Measurements from ENCODE around the gene INSL3.

Gene INSL3

DNA sequence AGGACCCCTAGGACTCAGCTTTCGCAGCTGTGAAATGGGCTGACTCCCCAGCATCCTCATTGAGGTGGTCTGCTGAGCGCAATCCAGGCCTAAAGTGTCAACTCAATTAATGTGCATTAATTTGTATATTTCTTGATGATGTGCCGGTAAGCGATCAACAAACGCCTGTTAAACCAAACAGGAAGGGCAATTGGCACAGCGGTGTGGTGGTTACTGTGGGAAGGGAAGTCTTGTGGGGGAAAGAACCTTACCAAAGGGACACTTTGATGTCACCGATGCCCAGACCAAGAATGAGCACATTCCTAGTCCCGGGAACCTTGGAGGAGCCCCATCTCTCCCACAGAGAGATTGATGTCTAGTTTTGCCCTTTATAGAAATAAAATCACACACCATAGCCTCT is 24.8 kb upstream of the INSL3 start:
- no peak for DNase-seq (ENCODE audit: low read depth in 2 of 2)

DNA sequence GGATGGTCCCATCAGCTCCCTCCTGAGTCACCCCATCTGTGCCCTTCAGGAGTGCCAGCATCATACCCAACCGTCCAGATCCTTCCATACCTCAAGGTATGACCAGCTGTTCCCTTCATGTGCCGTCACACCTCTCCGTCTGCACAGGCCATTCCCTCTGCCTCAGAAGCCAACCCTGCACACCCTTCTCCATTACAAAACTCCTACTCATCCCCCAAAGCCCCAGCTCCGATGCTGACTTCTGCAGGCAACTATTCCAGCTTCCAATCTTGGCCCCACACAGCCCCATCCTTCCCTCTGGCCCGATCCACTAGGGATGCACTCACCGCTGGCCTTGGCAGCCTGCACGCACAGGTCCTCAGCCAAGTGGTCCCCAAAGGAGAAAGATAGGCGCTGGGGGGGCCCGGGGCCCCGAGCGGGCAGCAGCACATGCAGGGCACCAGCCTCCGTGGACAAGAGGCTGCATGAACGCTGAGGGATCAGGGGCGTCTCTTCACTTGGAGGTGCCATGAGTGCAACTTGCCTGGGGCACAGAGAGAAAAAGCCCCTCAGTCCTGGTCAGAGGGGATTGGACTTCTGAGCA is 22.7 kb upstream of the INSL3 start:
- DNase-seq (ENCODE audit: low read depth in 2 of 2): no peak

DNA sequence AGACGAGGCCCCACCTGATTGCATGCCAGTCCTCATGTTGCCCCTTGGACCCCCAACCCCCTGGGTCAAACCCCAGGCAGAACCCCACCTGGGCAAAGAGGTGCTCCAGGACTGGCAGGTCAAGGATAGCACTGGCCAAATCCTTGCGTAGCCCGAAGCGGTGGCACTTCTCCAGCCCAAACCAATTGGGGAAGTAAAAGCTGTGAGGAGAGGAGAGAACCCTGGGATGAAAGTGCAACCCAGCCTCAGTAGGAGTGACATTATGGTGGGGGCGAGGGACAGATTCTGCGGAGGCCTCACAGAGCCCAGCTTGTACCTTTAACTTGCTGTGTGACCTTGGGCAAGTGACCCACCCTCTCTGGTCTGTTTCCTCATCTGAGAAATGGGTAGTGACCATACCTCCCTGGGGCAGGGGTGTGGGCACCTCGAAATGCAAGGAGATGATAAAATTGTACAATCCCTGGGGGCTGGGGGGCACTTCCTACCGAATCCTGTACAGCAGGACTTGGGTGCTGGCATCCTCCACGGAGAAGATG is 22.0 kb upstream of the INSL3 start:
- DNase-seq (ENCODE audit: low read depth in 2 of 2): no peak

DNA sequence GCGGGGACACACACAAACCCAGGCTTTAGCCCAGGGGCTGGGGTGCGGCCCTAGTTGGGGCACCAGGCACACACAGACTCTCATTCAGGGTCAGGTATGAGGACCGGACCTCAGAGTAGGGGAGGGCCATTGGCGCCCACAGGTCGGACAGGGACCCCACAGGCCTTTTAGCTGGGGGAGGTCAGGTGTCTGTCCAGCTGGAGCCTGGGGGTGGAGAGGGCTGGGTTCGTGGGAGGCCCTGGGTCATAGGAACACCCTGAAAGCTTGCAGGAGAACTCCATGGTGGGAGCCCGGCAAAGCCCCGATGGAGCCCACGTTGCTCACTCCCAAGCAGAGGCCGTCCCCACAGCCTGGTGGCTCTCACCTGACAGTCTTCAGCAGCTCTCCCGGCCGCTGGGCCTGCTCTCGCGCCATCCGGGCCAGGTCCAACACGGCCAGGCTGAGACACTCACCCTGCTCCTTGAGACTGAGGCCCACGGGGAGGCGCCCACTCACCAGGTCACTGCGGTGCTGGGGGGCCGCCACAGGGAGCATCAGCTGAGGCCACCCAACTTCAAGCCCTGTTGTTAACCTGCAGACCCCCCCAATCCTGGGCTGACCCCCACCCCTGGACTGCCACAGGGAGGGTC is 21.5 kb upstream of the INSL3 start:
- DNase-seq (ENCODE audit: low read depth in 2 of 2): no peak

DNA sequence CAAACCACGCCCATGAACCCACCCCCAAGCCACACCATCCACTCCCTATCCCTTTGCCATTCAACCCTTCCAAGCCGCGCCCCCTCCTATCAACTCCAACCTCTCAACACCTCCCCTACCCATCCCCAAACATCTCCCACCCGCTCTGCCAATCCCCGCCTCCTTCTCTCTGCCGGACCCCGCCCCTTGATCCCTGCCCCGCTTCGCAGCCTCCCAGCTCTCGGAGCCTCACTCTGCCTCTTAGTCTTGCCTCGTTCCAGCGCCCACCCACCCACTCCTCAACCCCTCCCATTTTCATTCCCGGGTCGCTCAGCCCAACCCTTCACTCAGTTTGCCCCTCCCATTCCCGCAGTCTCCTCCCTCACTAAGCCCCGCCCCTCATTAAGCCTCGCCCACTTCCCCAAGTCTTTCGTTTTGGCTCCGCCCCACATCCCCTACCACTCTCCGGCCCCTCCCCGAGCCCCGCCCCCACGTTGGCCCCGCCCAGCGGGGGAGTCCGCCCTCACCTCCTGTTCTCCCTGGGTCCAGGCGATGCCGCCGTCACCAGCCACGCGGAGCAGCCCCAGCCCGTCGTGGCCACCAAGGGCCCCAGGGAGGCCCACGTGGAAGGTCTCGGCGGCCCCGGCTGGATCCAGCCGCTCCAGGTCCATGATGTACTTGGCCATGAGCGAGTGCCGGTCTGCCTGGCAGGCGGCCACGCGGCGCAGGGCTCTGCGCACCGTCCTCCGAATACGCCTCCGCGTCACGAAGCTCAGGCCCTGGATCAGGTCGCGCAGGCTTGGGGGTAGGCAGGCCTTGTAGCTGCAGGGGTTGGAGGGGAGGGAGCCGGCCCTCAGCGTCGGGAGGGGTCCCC is 20.7 kb upstream of the INSL3 start:
- DNase-seq (ENCODE audit: low read depth in 2 of 2): peak in 1 of 2 experiments; percentile 74

DNA sequence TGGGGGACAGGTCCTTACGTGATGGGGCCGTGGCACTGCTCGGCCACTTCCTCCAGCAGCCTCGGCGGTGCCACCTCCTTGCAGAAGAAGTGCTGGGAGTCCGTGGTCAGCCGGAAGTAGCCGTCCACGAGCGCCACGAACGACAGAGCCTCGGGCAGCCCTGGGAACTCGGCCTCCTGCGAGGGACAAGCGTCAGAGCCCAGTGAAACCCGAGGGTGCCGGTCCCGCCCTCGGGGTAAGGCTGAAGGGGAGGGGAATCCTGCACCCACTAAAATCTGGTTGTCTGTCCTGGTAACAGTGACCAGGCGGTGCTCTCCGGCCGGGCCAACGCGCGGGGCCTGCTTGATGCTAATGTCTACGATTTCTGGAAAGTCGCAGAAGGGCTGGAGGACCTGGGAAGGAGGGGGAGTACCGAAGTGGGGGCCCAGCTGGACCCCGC is 20.1 kb upstream of the INSL3 start:
- no peak for DNase-seq (ENCODE audit: low read depth in 2 of 2)

DNA sequence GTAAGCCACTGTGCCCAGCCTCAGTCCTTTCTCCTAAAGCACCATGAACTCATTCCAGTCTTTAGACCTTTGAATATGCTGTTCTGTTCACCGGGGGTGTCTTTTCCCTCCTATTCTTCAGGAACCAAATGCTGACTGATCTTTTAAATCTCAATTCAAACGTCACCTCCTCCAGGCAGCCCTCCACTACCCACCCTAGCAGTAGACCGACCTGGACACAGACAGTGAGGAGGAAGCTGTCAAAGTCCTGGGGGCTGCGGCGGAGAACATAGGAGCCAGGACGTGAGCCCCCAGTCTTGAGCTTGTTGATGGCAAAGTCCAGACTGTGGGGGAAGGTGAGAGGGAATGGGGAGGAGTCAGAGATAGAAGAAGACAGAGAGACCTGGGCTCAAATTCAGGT is 18.7 kb upstream of the INSL3 start:
- no peak for DNase-seq (ENCODE audit: low read depth in 2 of 2)

DNA sequence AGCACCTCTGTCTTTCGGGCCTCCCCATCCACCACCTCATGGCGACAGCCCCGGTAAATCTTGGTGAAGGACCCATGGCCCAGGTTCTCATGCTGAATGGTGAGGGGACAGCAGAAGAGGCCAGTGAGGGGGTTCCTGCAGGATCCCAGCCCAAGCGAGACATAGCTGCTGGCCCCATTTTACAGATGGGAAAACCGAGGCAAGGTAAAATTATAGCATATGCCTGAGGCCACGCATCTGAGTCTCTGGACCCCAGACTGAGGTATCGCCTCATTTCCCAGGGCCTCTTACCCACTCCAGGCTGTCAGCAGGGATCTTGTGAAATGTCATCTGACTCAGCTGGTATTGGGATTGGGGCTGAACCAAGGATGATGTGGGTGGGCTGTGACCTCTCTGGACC is 16.7 kb upstream of the INSL3 start:
- no peak for DNase-seq (ENCODE audit: low read depth in 2 of 2)

DNA sequence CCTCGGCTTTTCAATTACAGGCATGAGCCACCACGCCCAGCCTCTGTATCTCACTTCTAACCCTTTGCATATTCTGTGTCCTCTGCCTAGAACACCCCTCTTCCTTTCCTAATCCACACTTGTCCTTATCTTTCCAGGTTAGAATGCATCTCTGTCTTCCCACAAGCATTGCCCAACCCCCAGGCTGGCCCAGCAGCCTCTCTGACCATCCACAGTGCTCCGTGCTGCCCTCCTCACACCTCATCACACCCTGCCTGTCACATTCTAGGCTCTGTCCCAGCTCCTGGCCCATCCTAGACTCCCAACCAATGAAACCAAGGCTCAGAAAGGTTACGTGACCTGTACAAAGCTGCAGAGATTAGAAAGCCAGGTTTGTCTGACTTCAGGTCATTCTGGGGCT is 15.2 kb upstream of the INSL3 start:
- DNase-seq (ENCODE audit: low read depth in 2 of 2): no peak

DNA sequence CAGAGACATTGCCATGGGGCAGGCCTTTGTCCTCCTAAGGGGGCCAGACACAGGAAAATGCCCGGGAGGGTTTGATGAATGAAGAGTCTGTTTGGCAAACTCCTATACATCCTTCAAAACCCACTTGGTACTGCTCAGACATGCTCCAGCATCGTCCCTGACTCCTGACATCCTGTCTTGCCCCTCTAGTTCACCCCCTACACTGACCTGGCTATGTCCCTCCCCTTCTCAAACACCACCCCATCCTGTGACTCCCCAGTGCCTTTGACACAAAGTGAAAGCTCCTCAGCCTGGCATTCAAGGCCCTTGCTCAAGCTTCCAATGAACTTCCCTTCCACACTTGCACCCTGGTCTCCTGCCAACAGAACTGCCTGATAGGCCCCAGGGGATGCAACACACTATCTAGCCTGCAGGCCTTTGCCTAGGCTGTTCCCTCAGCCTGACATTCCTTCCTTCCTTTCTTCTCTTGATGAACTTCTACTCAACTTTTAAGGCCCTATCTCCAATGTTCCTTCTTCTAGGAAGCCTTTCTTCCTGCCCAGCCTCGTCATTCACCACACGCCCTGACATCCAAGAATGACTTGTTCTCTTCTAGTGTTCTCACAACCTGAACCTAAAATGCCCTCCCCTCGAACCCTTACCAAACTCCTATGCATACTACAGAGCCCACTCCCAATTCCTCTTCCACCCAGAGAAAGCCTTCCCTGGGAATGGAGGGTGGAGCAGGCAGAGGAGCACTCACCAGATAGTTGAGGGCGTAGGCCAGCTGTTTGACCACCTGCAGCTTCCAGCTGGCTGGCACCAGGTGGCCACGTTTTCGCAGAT is 14.1 kb upstream of the INSL3 start:
- DNase-seq (ENCODE audit: low read depth in 2 of 2): no peak

DNA sequence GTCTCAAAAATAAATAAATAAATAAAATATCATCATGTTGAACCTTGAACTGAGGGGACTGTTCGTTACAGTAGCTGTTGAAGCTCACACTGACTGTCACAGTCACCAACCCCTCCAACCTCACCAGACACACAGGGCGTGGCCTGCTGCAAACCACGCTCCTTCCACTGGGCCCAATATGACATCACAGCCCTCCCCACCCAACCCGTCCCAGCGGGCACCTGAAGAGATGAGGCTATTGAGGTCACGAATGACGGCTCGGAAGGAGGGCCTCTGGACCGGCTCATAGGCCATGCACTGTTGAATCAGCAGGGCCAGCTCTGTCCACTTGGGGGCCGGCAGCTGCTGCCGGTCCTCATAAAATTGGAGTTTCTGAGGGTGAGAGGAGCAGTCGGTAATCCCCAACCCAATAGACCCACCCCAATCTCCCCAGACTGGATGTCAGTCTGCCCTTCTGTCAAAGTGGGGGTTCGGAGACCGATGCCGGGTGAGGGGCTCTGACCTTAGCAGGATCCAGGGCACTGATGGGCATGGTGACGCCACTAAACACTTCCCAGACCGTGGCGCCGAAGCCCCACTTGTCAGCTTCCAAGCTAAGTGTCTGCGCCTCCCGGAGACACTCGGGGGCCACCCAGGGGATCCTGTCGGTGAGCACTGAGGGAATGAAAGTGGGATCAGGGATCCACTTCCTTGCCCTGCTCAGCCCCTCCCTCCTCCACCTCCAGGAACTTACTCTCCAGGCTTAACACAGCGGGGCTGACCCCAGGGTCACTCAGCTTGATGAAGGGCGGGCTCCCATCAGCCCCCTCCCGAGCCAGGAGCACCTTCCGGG is 13.2 kb upstream of the INSL3 start:
- DNase-seq (ENCODE audit: low read depth in 2 of 2): no peak

DNA sequence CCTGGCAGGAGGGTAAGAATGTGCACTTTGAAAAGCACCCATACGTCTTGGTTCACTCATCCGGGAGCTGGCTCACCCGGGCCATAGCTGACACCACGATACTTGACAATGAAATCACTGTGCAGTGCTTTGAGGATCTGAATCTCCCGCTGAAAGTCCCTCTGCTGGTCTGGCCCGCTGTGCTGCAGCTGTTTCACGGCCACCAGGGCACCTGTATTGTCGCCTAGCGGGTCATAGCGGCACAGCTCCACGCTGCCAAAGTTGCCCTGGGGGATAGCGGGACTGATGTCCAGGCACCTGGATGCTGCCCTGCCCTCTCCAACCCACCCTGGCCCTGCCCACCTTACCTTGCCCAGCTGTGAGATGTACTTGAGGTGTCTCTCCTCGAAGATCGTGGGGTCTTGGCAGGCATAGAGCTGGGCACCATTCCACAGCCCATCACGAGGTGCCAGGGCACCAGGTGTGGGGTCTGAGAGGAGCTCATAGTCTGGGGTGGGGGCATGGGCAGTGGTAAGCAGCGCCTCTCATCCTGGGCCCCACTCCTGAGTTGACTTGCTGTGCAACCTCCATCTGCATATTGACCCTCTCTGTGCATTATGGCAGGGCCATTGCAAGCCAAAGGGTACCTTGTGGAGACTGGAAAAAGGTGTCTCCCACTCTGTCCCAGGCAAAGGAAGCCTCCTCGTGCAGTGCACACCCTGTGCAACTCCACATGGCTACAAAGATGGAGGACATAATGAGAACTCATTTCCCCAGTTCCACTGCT is 11.3 kb upstream of the INSL3 start:
- DNase-seq (ENCODE audit: low read depth in 2 of 2): no peak

DNA sequence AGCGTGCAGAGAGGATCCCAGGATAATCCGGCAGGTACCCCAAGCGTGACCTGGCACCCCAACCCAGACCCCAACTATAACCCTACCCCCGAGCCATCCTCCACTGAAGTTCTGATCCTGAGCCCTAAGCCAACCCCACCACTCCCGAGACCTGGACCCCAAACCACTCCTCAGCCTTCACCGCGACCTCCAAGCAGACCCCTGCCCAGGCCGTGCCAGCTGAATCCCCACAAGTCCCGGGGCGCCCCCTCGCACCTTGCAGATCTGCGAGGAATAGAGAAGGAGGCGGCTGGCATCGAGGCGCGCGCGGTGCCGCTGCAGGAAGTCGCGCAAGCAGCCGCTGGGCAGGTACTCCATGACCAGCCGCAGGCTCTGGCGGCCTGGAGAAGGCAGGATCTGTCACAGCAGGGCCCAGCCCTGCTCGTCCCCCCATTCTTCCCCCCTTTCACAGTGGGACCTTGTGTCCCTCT is 10.1 kb upstream of the INSL3 start:
- DNase-seq (ENCODE audit: low read depth in 2 of 2): no peak

DNA sequence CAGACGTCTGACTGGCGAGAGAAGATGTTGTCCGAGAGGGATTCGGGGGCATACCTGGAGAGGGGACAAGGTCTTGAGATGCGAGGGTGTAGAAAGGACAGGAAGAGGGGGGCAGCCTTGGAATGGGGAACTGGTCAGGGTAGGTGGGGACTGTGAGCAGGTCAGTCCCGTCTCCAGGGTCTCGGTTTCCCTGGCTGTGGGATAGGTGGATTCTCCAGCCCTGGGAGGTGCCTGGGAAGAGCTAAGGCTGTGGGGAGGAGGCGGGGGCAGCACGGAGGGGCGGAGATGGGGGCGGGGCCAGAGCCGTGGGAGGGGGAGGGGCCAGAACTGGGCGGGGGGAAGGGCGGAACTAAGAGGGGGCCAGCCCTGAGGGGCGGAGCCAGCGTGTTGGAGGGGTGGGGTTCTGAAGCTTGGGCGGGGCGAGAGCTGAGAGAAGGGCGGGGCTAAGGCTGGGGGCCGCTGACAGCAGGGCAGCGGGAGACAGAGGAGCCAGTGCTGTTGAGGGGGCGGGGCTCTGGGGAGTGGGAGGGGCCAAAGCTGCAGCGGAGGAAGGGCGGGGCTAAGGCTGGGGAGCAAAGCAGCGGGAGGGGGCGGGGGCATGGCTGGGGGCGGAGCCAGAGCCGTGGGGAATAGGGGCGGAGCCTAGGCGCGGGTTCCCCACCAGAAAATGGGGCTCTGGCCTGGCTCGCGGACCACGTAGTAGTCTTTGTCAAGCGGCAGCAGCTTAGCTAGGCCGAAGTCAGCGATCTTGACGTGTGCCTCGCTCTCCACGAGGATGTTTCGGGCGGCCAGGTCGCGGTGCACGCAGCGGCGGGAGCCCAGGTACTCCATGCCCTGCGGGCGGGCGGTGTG is 9.5 kb upstream of the INSL3 start:
- peak; percentile 45 to 52 for DNase-seq (ENCODE audit: low read depth in 2 of 2)

DNA sequence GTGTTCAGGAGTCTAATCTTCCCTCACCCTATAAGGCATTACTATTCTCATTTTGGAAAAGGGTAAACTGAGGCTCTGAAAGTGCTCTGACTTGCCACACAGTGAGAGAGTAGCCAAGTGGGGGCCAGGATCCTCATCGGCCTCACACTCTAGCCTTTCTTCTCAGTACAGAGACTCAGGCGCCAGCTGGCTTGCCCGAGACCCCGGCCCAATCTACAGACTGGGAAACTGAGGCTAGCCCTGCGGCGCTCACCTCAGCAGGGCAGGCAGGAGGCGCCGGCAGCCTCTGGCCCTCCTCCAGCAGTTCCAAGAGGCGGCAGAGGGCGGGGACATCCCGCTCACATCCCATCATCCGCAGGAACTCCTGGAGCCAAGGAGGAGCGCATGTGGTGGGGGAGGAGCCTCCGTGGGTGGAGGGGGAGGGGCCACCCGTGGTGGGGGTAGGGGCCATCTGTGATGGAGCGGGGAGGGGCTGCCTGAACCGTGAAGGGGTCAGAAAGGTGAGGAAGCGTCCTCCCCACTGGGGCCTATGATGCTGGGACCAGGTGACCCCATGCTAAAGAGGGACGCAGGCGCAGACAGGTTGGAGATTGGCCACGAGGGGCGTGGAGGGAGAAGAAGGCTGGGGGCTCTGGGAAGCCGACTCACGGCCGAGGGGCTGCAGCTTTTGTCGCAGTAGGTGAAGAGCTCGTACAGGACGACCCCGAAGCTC is 8.7 kb upstream of the INSL3 start:
- DNase-seq (ENCODE audit: low read depth in 2 of 2): no peak

DNA sequence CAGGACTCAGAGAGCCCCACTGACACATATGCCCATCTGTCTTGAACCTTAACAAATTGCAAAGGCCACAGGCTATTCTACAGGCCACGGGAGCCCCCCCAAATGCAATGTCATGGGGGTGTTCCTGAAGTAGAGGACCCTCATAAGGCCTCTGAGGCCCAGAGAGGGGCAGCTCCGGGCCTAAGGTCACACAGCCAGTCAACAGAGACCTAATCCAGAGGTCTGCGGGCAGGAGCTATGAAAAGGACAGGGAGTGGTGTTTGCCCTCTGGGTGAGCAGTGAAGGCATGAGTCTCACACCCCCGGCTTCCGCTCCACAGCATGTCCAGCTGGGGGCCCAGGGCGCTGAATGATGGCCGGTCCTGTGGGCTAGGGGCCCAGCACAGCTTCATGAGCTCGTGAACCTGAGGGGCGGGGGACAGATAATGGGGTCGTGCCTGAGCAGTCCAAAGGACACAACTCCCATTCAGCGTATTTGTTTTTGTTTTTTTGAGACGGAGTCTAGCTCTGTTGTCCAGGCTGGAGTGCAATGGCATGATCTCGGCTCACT is 5.3 kb upstream of the INSL3 start:
- DNase-seq (ENCODE audit: low read depth in 2 of 2): no peak

DNA sequence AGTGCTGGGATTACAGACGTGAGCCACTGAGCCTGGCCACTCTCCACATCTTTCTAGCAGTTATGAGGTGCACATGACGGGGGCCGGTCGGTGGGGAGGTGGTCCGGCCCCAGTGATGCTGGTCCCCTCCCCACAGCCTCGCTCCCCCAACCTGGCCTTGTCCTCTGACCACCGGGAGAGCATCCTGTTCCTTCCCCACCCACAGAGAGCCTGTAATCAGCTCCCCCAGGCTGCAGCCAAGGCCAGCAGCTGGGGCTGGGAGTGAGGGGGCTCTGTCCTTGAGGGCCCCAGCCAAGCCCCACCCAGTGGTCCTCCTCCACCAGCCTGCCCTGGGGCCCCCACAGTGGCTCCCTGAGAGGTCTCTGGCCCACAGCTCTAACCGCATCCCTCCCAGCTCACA is 3.0 kb upstream of the INSL3 start:
- DNase-seq (ENCODE audit: low read depth in 2 of 2): no peak

DNA sequence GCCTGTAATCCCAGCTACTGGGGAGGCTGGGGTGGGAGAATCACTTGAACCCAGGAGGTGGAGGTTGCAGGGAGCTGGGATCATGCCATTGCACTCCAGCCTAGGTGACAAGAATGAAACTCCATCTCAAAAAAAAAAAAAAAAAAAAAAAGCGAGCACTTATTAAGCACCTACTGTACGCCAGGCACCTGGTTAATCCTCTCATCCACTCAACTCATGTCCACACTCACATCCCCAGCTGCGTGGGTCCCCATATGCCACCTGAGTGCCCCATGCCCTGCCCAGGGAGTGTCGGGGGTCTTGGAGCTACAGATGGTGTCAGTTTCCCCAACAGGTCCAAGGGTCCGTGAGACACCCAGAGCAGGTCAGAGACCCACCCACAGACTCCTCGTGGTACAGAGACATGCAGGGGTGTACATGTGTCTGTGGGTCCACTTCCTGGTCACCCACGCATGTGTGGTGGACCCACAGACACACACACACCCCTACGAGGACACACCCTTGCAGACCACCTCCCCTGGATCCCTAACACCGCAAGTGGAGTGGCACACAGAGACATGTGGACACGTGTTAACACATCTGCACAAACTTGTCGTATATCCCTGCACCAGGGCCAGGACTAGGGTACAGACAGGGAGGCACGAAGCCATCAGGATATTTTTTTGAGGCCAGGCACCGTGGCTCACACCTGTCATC is 3.5 kb downstream of the INSL3 start:
- no peak for DNase-seq (ENCODE audit: low read depth in 2 of 2)

Data from stimulated activated CD4-positive, alpha-beta T cell treated with anti-CD3 and anti-CD28 coated beads, Interleukin-12 subunit alpha, Interleukin-12 subunit beta, amount 100 ng/mL, for 24 hours (primary cell).